Stimulated activated CD4-positive, alpha-beta T cell treated with anti-CD3 and anti-CD28 coated beads, TNF-alpha, amount 100 ng/mL, for 48 hours (primary cell): ENCODE measurements around the gene MTNR1A.
"Not testable (repeated sequence)": the region's sequence is repeated elsewhere in the genome, so short reads cannot be mapped to it uniquely, and the experiment has no call there.

Experiments
- DNase-seq, 3 donors: peaks; one replicate each; pipeline ENCODE4 v3.0.0-alpha.2; 2020; ENCODE audit warnings: low read depth in 3 of 3

The MTNR1A gene

DNA sequence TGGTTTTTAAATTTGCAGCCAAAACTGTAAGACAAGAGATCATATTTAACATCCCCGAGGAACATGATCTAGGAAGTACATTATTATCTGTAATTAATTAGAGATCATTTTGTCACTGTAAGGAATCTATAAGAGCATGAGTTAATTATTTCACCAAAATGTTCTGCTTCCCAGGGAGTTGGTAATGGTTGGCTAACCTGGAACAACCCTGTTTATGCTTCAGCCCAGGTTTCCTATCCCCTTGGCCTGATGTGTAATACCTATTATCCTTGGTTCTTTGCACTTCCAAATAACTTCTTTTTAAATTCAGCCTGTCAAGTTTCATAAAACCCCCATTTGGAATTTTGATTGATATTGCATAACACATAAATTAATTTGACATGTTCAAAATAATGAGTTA lies 6.4 kb upstream of the MTNR1A start:
- no peak for DNase-seq

DNA sequence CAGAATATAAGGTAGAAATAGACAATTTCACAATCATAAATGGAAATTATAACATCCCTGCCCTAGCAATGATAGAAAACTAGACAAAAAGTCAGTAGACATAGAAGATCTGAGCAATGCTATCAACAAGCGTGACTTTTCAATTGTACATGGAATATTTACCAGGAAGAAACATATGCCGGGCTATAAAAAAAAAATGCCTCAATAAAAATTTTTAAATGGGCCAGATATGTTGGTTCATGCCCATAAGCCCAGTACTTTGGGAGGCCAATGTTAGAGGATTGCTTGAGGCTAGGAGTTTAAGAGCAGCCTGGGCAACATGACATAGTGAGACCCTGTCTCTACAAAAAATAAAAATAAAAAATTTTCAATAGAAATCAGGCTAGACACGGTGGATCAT lies 5.3 kb upstream of the MTNR1A start:
- no peak for DNase-seq

DNA sequence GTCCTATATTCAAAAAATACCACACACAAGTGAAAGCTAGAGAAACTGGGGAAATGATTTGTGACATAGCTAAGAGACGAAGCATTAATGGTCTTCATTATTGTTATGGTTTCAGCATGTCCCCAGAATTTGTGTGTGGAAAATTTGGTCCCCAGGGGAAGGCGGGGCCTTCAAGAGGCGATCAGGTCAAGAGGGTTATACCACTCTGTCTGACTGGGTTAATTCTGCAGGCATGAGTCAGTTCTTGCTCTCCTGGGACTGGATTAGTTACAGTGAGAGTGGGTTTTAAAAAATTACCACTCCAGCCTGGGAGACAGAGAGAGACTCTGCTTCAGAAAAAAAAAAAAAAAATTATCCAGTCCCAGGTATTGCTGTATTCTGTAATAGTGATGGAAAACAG lies 2.1 kb upstream of the MTNR1A start:
- DNase-seq: no peak

DNA sequence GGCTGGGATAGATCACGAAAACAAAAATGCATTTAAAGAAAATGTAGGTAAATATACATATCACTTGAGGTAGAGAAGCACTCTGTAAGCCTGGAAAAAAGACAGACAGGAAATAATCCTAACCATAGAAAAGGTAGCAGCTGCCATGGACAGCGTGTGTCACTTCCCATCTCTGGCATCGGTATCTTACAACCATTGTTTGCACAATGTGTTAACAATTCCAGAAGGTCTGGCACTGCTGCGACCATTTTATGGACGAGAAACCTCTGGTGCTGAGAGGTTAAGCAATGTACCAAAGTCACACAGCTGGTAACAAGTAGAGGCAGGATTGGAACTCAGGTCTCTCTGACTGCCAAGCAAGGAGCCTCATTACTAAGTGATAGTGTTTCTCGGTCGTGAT lies 1.7 kb upstream of the MTNR1A start:
- DNase-seq: no peak

DNA sequence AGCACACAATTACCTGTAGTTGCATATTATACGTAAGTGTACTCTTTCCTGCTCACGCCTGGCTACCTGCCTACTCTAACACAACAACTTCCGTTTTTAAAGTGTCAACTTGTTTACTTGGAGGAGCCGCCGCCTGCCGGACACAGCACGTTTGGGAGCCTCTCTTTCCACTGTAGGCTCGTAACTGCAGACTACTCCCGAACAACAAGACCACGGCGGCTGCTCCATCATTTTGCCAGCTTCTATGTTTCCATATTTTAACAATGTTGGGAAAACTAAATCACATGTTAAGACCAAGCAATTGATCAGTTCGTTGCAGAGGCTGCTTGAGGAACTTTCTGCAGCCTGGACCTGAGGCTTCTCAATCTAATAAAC lies 841 bp downstream of the MTNR1A start:
- no peak for DNase-seq

DNA sequence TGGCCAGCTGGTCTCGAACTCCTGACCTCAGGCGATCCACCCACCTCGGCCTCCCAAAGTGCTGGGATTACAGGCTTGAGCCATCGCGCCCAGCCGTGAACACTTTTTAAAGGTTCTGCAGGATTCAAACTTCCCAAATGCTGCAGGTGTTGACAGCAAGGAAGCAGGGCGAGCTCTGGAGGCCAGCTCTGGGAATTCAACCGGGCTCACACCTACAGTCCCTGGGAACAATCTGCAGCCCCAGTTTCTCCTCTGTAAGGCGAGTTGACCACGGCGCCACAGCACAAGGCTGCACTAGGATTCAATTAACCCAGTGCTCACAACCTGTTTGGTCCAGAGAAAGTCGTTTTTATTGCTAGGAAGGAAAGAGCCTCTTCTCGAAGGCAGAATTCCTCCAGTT lies 1.6 kb downstream of the MTNR1A start:
- DNase-seq: no peak

DNA sequence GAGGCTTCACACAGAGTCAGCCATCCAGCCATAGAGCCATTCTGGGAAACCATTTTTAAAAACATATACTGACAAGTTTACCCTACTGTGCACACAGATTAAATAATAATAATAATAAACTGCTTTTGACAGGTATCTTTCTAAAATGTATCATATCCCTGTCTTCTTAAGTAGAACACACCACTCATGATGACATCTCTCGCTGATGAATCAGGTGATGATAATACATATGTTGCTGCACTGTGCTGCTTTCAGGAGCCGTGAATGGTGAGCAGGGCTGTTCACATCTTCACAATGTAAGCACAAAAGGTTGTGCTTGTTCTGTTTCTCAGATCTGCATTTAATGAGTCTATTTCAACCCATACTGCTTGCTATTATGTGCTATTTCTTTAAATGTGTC lies 3.5 kb downstream of the MTNR1A start:
- DNase-seq: no peak

DNA sequence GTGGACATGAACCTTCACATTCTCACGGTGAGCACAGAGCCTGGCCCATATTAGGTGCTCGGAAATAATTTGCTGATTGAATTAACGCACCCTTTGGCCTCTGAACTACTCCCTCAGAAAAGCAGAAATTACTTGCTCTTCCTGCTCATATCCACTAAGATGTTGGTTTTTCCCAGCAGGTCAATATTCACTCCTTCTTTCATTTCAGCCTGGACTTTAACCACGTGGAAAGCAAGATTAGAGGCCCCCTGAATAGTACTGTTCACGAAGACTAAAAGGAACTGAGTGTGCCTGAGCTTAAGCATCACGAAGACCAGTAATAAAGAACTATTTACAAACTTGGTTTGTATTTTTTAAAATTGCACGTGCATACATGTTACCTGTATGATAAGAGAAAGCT lies 9.9 kb downstream of the MTNR1A start:
- no peak for DNase-seq

DNA sequence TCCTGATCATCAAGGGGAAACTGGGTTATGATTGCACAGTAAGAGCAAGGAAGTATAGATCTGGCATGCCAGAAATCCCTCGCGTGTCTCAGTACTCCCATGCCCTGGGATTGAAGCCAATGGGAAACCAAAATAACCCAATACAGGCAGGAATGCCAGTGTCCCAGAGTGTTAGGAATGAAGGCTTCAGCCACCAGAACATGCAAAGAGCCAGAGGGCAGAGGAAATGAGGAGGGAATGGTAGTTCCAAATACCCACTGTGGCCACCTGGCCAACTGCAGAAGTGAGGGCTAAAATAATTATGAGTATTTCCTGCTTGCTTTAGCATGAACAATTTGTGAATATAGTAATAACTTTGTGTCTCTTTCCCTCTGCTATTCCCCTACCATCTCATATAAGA lies 12.2 kb downstream of the MTNR1A start:
- no peak for DNase-seq

DNA sequence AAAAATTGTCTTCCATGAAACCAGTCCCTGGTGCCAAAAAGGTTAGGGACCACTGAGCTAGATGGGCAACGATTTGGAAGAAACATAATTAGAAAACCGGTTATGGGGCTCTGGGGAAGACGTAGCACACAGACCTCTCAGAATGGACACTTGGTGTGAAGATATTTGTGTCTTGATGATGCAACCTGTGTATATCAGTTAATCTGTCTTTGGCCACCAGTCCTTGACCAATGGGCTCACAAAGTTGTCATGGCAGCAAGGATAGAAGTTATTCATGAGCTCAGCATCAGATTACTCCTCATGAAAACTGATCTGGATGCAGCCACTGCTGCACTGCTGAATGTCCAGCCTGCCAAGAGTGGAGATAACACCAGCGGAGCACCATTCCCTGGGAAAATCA lies 13.6 kb downstream of the MTNR1A start:
- no peak for DNase-seq

DNA sequence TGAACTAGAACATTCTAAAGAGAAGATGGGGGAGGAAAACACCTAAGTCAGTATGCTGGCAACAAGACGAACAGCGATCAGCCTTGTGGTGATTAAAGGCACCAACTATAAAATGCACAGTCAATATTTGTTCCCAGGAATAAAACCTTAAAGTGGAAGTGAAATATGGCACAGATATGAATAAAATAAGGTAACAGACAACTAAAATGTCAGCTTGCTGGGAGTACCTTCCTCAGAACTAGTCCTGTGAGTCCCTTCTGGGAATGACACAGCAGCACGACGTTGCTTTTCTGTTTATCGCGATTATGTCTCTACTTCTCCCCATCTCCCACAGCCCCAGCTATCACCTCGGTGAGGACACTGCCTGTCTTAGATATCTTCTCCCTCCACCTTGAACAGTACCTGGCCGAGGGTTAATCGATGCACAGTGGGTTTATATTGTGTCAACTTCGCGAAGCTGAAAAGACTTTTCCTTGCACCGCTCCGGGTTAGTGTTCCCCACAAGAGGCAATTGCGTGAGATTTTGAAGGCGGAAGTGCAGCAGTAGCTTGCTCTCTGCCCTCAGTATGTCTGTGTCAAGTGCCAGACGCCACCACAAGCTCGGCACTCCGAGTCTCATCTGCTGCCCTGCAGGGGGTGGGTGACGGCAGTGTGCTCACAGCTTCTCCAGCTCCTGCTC lies 17.4 kb downstream of the MTNR1A start:
- no peak for DNase-seq

DNA sequence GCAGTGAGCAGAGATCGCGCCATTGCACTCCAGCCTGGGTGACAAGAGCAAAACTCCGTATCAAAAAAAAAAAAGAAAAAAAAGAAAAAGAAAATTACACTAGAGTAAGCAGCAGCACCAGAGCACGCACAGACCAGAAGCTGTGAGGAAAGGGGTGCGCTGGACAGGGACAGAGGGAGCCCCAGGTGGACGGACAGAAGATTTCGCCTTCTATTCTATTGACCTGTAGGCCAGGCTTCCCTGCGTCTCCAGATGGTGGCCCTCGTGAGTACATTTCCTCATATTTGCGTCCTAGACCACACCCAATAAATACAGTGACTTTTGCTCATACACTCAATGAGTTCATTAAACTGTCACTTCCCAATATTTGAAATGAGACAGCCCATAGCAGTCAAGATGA lies 19.1 kb downstream of the MTNR1A start:
- DNase-seq: no peak

DNA sequence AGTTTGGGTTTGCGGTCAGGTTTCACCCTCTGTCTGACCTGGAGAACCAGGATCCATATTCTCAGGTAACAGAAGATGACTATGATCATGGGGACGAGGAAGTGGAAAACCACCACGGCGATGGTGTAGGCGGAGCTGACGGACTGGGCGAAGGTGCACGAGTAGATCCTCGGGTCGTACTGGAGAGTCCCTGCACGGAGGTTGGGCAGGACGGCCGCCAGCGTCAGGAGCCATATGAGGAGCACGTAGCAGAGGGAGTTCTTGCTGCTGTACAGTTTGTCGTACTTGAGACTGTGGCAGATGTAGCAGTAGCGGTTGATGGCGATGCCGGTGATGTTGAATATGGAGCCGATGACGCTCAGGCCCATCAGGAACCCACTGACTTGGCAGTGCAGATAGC lies 21.3 kb downstream of the MTNR1A start:
- no peak for DNase-seq

DNA sequence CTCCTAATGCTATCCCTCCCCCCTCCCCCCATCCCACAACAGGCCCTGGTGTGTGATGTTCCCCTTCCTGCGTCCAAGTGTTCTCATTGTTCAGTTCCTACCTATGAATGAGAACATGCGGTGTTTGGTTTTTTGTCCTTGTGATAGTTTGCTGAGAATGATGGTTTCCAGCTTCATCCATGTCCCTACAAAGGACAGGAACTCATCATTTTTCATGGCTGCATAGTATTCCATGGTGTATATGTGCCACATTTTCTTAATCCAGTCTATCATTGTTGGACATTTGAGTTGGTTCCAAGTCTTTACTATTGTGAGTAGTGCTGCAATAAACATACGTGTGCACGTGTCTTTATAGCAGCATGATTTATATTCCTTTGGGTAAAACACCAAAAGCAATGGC lies 31.4 kb downstream of the MTNR1A start:
- DNase-seq: not testable (repeated sequence)

DNA sequence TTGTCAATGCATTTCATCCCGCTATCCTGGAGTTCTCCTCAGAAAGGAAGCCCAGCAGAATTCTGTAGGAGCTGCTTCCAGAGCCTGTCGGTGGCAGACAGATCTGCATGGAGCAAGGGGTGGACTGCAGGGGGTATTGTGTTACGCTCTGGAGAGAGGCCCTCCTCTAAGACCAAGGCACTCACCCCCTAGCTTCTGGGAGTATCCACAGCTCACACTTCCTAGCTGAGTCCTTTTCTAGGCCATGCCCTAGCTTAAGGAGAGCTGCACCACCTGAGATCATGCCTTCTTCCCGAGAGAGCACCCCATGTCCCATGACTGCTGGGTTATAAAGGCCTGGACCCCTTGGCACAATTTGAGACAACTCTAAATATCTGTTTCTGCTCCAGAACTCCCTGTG lies 39.1 kb downstream of the MTNR1A start:
- DNase-seq: no peak

DNA sequence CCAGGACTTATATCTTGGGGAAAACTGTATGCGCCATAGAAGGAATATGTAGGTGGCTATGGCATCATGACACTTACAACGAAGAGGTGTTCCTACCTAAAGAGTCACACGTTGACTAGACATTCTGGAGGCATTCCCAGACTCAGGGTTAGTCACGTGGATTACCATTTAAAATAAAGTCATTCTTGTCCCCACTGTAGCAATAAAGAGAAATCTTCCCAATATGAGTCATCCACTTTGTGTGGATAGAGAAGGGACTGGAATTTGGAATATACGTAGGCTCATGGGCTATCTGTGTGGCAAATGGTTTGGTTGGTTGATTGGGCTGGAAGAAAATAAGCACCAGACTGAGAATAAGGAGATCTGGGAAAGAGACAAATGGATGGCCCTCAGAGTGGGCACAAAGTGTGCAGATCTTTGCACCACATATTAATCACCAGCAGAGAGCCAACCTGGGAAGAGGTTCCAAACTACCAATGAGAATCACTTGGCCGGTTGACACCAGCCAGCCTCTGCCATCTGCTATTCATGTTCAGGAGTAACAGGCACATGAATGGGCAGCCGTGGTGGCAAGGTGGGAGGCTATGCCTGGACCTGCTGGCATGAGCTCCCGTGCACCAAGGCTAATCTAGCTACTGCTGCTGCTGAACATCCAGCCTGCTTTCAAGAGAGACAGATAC lies 41.0 kb downstream of the MTNR1A start:
- DNase-seq: no peak

DNA sequence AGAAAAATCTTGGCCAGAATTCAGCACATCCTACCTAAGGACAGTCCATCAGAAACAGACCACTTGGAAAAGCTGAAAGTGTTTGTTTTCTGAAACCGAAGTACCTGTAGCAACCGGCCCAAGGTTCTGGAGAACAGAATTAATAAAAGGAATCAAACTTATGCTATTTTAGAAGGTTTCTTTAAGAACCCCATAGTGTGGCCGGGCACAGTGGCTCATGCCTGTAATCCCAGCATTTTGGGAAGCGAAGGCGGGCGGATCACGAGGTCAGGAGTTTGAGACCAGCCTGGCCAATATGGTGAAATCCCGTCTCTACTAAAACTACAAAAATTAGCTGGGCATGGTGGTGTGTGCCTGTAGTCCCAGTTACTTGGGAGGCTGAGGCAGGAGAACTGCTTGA lies 50.6 kb downstream of the MTNR1A start:
- DNase-seq: not testable (repeated sequence)

DNA sequence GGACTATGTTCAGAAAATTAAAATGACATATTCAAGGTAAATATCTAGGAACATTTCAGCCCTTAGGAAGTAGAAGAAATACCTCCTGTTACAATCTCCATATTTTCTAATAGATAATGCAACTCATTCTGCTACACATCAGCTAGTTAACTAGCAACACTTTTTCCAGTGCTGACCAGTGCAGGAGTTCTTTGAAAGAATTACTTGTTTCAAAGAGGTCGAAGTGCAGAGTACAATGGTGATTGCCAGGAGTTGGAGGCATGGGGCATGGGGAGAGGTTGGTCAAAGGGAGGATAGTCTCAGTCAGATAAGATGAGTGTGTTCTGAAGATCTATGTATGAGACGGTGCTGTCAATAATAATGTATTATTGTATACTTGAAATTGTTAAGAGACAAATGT lies 53.1 kb downstream of the MTNR1A start:
- no peak for DNase-seq

DNA sequence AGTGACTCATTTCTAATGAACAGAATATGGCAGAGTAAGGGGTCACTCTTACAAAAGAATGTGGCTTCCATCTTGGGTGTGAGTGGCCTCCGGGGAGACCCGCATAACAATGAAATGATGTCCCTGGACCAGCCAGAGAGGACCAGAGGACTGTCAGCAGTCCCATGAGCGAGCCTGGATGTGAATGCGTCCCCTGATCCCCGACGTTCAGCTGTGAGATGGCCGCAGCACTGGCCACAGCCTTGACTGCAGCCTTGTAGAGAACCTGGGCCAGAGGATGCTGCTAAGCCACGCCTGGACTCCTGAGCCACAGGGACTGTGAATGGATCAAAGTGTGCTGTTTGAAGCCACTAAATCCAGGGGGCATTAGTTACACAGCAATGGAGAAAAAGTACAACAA lies 53.8 kb downstream of the MTNR1A start:
- DNase-seq: no peak

DNA sequence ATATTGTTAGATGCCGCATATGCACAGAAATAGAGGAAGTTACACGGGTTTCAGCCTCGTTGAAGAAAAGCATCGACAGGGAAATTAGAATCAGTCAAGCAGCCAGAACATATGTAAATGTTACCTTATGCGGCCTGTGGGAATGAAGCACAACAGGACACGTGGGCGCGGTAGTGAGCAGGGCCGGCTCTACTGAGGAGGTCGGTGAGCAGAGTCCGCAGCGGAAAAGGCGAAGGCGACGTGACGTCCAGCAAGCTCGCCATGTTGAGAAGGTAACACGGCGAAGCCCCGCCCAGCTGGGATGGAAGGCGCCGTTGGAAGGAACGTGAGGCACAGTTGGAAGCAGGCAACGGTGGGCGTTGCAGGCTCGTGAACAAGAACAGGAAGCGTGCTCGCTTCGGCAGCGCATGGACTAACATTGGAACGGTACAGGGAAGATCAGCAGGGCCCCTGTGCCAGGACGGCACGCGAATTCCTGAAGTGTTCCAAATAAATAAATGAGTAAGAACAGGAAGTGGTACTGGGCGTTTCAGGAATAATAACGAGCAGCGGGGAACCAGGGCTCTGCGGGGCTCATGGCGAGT lies 54.6 kb downstream of the MTNR1A start:
- DNase-seq: no peak

DNA sequence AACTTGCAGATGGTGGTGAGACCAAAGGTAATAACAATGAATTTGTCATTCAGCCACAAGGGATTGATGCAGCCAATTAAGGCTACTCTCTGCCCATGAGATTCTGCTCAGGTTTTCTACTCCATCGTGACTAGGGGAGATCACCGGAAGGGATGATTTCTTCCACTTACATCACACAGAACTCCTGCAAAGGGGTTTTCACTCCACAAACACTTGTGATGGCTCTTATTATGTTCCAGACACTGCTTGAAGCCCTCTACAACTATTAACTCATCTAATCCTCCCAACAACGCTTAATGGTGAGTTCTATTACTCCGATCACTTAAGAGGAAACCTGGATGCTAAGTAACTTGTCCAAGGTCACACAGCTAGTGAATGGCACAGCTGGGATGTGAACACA lies 55.9 kb downstream of the MTNR1A start:
- no peak for DNase-seq

DNA sequence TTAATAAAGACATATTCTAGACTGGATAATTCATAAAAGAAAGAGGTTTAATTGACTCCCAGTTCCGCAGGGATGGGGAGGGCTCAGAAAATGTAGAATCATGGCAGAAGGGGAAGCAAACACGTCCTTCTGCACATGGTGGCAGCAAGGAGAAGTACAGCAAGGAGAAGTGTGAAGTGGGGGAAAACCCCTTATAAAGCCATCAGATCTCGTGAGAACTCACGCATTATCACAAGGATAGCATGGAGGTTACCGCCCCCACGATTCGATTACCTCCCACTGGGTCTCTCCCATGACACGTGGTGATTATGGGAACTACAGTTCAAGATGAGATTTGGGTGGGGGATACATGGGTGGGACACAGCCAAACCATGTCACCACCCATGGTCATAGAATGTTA lies 58.3 kb downstream of the MTNR1A start:
- no peak for DNase-seq

DNA sequence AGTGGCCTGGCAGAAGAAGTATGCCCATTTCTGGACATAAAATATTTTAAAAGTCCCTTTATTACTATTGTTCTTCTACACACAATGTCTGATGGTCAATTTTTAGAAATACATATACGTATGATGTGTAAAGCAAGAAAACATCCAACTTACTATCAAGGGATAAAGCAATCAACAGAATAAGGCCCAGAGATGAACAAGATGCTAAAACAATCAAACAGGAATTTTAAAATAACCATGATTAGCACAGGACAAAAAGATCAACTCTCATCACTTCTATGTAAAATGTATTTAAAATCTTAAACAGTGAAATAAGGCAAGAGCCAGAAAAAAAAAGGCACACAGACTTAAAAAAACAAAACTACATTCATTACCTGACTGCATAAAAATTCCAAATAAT lies 60.9 kb downstream of the MTNR1A start:
- no peak for DNase-seq

DNA sequence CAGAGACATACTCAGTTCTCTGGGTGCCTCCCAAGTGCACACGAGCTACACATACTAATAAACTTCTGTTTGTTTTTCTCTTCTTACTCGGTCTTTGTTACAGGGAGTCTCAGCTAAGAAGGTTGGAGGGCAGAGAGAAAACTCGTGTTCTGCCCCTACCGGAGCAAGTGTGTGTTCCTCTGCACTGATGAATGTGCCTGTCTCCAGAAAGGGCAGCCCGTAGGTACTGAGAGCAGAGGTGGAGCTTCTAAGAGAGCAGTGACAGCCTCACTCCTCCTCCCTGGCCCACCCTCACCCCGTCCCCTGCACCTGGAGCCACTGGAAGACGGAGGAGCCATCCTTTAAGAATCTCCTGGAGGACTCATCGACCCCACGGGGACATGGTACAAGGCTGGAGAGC lies 67.6 kb downstream of the MTNR1A start:
- no peak for DNase-seq
